Effector memory CD4-positive, alpha-beta T cell (primary cell): Measurements from ENCODE around the gene MCTP2.
"Not testable (repeated sequence)": the region's sequence is repeated elsewhere in the genome, so short reads cannot be mapped to it uniquely, and the experiment has no call there.

Experiments
- DNase-seq, 3 donors: peaks; one replicate each; pipeline ENCODE4 v3.0.0-alpha.2; 2020
- H3K27ac ChIP-seq: 2 replicates; pipeline ENCODE4 v1.7.0; 2013; ENCODE audit warnings: mild to moderate bottlenecking, low read length, moderate library complexity; ENCODE audit not compliant: insufficient read depth, poor library complexity, severe bottlenecking
- H3K27me3 ChIP-seq: replicated peaks from 2 replicates; pipeline ENCODE4 v1.7.0; 2013; ENCODE audit warnings: mild to moderate bottlenecking, low read length; ENCODE audit not compliant: insufficient read depth, control insufficient read depth, poor library complexity, severe bottlenecking
- H3K36me3 ChIP-seq: 2 replicates; pipeline ENCODE4 v1.7.0; 2013; ENCODE audit warnings: mild to moderate bottlenecking, low read length, moderate library complexity; ENCODE audit not compliant: control insufficient read depth, insufficient read depth
- H3K4me1 ChIP-seq: 2 replicates; pipeline ENCODE4 v1.7.0; 2013; ENCODE audit warnings: low read length, mild to moderate bottlenecking; ENCODE audit not compliant: control insufficient read depth, insufficient read depth, poor library complexity, severe bottlenecking
- H3K4me3 ChIP-seq: 2 replicates; pipeline ENCODE4 v1.7.0; 2013; ENCODE audit warnings: low read length, low read depth, mild to moderate bottlenecking; ENCODE audit not compliant: insufficient read depth, poor library complexity, severe bottlenecking
- H3K9me3 ChIP-seq: 2 replicates; pipeline ENCODE4 v1.7.0; 2013; ENCODE audit warnings: mild to moderate bottlenecking, low read length, moderate library complexity; ENCODE audit not compliant: control insufficient read depth

MCTP2 gene

DNA sequence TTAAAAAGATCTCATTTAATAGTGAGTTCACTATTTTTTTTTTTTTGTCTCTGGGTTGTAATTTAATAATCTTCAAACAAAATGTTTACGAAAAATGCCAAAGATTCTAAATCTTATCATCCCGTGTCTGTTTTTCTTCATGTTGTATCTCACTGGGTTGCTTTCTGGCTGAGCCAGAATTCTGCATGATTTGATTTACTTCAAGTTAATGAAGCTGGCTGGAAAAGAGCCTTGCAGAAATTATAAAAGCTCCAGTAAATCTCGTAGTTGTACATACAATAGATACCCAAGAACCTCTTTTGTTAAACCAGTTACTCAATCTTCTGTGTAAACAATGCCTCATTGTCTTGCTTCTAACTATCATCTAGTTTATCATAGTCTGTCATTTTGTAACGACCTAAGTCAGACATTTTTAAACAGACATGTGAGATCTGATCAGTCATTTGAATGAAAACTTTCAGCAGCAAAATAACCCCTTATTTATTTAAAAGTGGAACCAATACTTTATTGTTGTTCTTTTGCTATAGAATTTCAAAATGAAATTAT lies 249.0 kb downstream of the MCTP2 start:
- Histone ChIP-seq H3K4me1 (no peaks in the 10 kb centered on the region), H3K4me3 (no peak overlapping the region), H3K27ac (no peak overlapping the region), H3K36me3 (peaks cover 5% of the 10 kb centered on the region), H3K27me3 (no peaks in the 10 kb centered on the region), H3K9me3 (no peaks in the 10 kb centered on the region)
- DNase-seq: no peak

DNA sequence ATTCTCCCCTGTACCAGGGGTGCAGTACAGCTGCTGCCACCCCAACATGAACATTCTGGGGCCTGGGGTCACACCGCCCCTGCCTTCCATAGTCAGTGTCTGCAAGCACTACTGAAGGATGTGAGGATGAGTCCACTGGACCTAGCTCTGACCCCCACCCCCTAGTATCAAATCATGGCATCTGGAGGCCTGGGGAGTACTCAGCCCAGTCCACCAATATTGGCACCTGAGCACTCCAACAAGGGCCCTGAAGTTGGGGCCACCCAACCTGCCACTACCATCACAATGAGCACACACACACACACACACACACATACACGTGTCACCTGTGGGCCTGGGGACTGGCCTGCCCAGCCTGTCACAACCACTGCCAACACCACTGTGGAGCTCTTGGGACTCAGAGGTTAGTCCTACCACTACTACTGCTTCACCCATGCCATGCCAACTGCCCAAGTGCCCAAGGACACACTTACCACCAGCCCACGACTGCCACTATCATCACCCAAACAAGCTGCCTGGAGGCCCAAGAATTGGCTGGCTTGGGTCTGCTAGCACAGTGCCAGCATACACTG lies 253.9 kb downstream of the MCTP2 start:
- no peak for DNase-seq
- H3K27ac ChIP-seq: no peak overlapping the region
- no peaks in the 10 kb centered on the region for H3K27me3 ChIP-seq
- H3K4me3 ChIP-seq: no peak overlapping the region
- no peaks in the 10 kb centered on the region for H3K9me3 ChIP-seq
- H3K36me3 ChIP-seq: no peaks in the 10 kb centered on the region
- H3K4me1 ChIP-seq: no peaks in the 10 kb centered on the region

DNA sequence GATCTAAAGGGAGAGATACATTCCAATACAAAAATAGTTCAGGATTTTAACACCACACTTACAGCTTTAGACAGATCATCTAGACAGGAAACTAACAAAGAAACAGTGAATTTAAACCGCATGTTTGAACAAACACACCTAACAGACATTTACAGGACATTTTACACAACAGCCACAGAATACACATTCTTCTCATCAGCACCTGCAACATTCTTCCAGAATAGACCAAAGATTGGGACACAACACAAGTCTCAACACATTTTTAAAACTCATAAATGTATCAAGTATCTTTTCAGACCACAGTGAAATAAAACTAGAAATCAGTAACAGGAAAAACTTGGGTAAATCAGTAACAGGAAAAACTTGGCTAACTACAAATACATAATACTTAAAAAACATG lies 256.3 kb downstream of the MCTP2 start:
- H3K36me3 ChIP-seq: no peaks in the 10 kb centered on the region
- H3K9me3 ChIP-seq: no peaks in the 10 kb centered on the region
- DNase-seq: no peak
- no peaks in the 10 kb centered on the region for H3K27me3 ChIP-seq
- no peak overlapping the region for H3K27ac ChIP-seq
- H3K4me3 ChIP-seq: no peak overlapping the region
- no peaks in the 10 kb centered on the region for H3K4me1 ChIP-seq

DNA sequence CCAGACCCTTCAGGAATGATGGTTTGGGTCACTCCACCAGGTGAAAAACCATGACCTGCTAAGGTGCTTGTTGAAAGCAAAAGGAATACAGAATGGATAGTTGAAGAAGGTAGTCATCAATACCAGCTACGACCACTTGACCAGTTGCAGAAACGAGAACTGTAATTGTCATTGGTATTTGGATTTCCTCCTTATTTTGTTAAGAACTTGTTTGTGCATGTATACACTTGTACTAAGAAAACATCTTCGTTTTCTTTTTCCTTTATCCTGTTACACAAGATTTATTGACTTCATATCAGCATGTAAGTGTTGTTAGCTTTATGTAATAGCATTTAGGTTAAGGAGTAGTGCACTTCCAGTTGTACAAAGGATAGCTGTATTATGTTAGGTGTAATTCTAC lies 261.8 kb downstream of the MCTP2 start:
- Histone ChIP-seq H3K4me1 (no peaks in the 10 kb centered on the region), H3K9me3 (no peaks in the 10 kb centered on the region), H3K36me3 (no peaks in the 10 kb centered on the region), H3K27ac (no peak overlapping the region), H3K27me3 (no peaks in the 10 kb centered on the region), H3K4me3 (no peak overlapping the region)
- DNase-seq: no peak

DNA sequence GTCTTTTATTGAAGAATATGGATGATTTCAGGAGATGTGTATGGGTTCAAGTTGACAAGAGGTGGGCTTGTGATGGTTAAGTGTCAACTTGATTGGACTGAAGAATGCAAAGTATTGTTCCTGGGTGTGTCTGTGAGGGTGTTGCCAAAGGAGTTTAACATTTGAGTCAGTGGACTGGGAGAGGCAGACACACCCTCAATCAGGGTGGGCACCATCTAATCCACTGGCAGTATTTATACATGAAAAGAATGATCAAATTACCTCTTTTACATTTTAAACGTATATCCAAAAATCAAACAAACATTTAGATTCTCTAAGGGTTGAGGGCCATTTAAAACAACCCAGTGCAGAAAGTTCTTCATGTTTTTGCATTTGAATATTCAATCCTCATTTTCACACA lies 262.2 kb downstream of the MCTP2 start:
- DNase-seq, H3K4me1 ChIP-seq, H3K4me3 ChIP-seq, H3K27ac ChIP-seq, H3K27me3 ChIP-seq, H3K9me3 ChIP-seq, H3K36me3 ChIP-seq: not testable (repeated sequence)

DNA sequence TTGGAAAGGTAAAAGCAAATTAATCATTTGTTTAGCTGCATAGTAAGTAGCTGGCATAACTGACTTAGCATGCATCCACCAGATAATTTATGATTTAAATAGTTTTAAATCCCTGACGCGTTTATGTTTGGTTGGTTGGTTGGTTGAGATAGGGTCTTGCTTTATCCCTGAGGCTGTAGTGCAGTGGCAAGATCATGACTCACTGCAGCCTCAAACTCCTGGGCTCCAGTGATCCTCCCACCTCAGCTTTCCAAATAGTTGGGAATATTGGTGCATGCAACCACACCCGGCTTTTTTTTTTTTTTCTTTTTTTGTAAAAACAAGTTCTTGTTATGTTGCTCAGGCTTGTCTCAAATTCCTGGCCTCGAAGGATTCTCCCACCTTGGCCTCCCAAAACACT lies 263.4 kb downstream of the MCTP2 start:
- Histone ChIP-seq H3K36me3 (no peaks in the 10 kb centered on the region), H3K9me3 (no peaks in the 10 kb centered on the region), H3K27me3 (no peaks in the 10 kb centered on the region), H3K4me1 (no peaks in the 10 kb centered on the region), H3K4me3 (no peak overlapping the region), H3K27ac (no peak overlapping the region)
- DNase-seq: no peak

DNA sequence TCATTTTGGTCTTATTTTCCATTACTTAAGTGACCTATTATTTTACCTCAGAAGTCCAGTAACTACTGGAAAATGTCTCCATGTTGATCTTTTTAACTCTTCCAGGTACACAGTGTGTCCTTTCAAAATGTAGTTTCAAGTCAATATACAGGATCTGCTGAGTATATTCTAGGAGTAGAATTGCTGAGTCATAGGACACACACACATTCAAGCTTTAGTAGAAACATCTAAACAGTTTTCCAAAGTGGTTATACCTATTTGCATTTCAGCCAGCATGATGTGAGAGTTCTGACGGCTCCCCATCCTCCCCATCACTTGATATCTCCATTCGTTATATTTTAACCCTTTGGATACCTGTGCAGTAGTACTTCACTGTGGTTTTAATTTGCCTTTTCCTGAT lies 271.9 kb downstream of the MCTP2 start:
- H3K27me3 ChIP-seq: no peaks in the 10 kb centered on the region
- no peak overlapping the region for H3K27ac ChIP-seq
- no peaks in the 10 kb centered on the region for H3K36me3 ChIP-seq
- H3K9me3 ChIP-seq: no peaks in the 10 kb centered on the region
- no peaks in the 10 kb centered on the region for H3K4me1 ChIP-seq
- no peak for DNase-seq
- H3K4me3 ChIP-seq: no peak overlapping the region

DNA sequence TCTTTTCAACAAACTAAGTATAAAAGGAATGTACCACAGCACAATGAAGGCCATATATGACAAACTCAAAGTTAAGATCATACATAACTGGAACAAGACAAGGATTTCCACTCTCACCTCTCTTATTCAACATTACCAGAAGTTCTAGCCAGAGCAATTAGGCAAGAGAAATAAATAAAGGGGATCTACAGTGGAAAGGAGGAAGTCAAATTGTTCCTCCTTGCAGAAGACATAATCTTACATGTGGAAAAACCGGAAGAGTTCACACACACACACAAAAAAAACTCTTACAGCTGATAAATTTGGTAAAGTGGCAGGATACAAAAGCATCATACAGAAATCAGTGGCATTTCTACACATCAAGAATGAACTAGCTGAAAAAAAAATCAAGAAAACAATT lies 277.9 kb downstream of the MCTP2 start:
- DNase-seq: no peak
- Histone ChIP-seq H3K36me3 (no peaks in the 10 kb centered on the region), H3K27me3 (no peaks in the 10 kb centered on the region), H3K4me3 (no peak overlapping the region), H3K9me3 (no peaks in the 10 kb centered on the region), H3K27ac (no peak overlapping the region), H3K4me1 (no peaks in the 10 kb centered on the region)

DNA sequence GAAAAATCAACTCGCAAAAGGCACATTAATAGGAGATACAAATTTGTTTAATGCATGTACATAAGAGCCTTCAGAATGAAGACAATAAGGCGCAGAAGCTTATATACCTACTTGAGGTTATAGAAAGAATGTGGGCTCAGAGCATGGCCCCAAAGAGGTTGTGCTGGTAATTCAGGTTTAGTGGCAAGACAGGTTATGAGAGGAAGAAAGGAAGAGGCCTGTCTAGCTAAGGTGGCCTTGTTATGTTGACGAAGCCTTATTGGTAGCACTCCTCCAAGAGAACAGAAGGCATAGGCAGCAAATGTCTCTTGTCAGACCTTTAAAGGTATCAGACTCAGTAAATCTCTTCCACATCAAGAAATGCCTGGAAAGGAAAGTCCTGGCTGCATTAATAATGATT lies 290.8 kb downstream of the MCTP2 start:
- no peaks in the 10 kb centered on the region for H3K4me1 ChIP-seq
- H3K27me3 ChIP-seq: no peaks in the 10 kb centered on the region
- no peaks in the 10 kb centered on the region for H3K9me3 ChIP-seq
- no peak for DNase-seq
- H3K27ac ChIP-seq: no peak overlapping the region
- no peak overlapping the region for H3K4me3 ChIP-seq
- H3K36me3 ChIP-seq: no peaks in the 10 kb centered on the region

DNA sequence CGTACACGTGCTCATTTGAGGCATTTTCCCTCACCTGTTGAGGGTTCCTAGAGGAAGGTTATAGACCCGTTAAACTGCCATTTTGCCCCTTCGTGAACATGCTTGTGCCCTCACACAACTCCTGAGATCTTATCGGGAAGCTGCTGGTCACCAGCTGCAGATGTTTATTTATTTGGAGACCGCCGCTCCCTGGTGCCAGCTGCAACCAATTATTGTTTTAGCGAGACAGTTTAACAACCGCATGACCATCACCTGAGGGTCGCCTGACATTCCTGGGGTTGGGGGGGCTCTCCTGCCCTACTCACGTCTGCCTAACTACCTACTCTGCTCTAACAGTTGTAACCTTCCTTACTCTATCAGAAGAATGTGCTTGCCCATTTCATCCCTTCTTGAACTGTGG lies 292.5 kb downstream of the MCTP2 start:
- Histone ChIP-seq H3K4me1 (no peaks in the 10 kb centered on the region), H3K4me3 (no peak overlapping the region), H3K27me3 (no peaks in the 10 kb centered on the region), H3K36me3 (no peaks in the 10 kb centered on the region), H3K27ac (no peak overlapping the region), H3K9me3 (no peaks in the 10 kb centered on the region)
- no peak for DNase-seq
